ENCODE data around the gene NEGR1.

Gene NEGR1

DNA sequence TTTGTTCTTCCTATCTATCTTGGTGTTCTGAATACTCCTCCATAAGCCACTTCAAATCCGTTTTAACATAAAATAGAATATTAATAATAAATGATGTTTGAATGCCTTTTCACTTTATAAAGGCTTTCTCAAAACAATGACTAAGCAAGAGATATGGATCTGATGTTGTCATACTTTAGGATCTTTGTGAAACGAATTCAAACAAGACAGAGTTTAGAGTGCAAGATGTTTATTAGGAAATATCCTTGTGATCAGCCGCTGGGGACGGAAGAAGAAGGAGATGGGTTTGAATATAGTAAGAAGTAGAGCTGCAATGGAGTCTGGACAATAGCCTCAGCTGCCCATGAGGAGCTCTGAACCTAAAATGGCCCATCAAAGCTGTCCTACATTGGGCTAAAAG lies 351.8 kb downstream of the NEGR1 start:
- no peak overlapping the region for H3K9ac ChIP-seq
- no peak overlapping the region for H3K27ac ChIP-seq
- H3K4me3 ChIP-seq (IDR thresholded peaks at IDR 0.05; ENCODE audit: insufficient read depth, low read depth, low read length), result no peak overlapping the region
- no peaks in the 10 kb centered on the region for H3K4me1 ChIP-seq (ENCODE audit: low read depth, poor library complexity, severe bottlenecking)
- no peaks in the 10 kb centered on the region for H4K20me1 ChIP-seq (ENCODE audit: insufficient read depth)
- no peaks in the 10 kb centered on the region for H3K27me3 ChIP-seq (ENCODE audit: insufficient read depth, low read depth)
- no peaks in the 10 kb centered on the region for H3K79me2 ChIP-seq (ENCODE audit: insufficient read depth, low read depth)
- TF ChIP-seq CTCF (conservative IDR thresholded peaks at IDR 0.05; ENCODE audit: low read depth, low read length), result no peak
- H3K36me3 ChIP-seq (ENCODE audit: insufficient read depth), result no peaks in the 10 kb centered on the region
- no peak overlapping the region for H3K4me2 ChIP-seq
- H2AFZ ChIP-seq (ENCODE audit: low read depth), result no peak overlapping the region

GRCh38 chr1:71921935-71922559 lies 360.3 kb downstream of the NEGR1 start:
- no peaks in the 10 kb centered on the region for H3K4me1 ChIP-seq (ENCODE audit: low read depth, poor library complexity, severe bottlenecking)
- no peak overlapping the region for H2AFZ ChIP-seq (ENCODE audit: low read depth)
- no peak overlapping the region for H3K9ac ChIP-seq
- H3K36me3 ChIP-seq (ENCODE audit: insufficient read depth), result no peaks in the 10 kb centered on the region
- H3K27ac ChIP-seq, result no peak overlapping the region
- H3K79me2 ChIP-seq (ENCODE audit: insufficient read depth, low read depth), result no peaks in the 10 kb centered on the region
- no peak for TF ChIP-seq CTCF (conservative IDR thresholded peaks at IDR 0.05; ENCODE audit: low read depth, low read length)
- no peak overlapping the region for H3K4me2 ChIP-seq
- H4K20me1 ChIP-seq (ENCODE audit: insufficient read depth), result no peaks in the 10 kb centered on the region
- H3K27me3 ChIP-seq (ENCODE audit: insufficient read depth, low read depth), result no peaks in the 10 kb centered on the region
- no peak overlapping the region for H3K4me3 ChIP-seq (IDR thresholded peaks at IDR 0.05; ENCODE audit: insufficient read depth, low read depth, low read length)

- Histone ChIP-seq H3K79me2 (ENCODE audit: insufficient read depth, low read depth) (no peaks in the 10 kb centered on the region), H4K20me1 (ENCODE audit: insufficient read depth) (no peaks in the 10 kb centered on the region), H3K9ac (no peak overlapping the region), H3K27ac (no peak overlapping the region), H2AFZ (ENCODE audit: low read depth) (no peak overlapping the region), H3K4me2 (no peak overlapping the region), H3K4me3 (IDR thresholded peaks at IDR 0.05; ENCODE audit: insufficient read depth, low read depth, low read length) (no peak overlapping the region), H3K4me1 (ENCODE audit: low read depth, poor library complexity, severe bottlenecking) (no peaks in the 10 kb centered on the region), H3K36me3 (ENCODE audit: insufficient read depth) (no peaks in the 10 kb centered on the region), H3K27me3 (ENCODE audit: insufficient read depth, low read depth) (no peaks in the 10 kb centered on the region)
- no peak for TF ChIP-seq CTCF (conservative IDR thresholded peaks at IDR 0.05; ENCODE audit: low read depth, low read length)
Measured at GRCh38 chr1:71921204-71921603, 361.1 kb downstream of the NEGR1 start.

- TF ChIP-seq CTCF (conservative IDR thresholded peaks at IDR 0.05; ENCODE audit: low read depth, low read length), result no peak
Measured at GRCh38 chr1:71920556-71920955, 361.8 kb downstream of the NEGR1 start.

More at GRCh38 chr1:71920556-71920955, 361.8 kb downstream of the NEGR1 start:
- no peaks in the 10 kb centered on the region for H3K36me3 ChIP-seq (ENCODE audit: insufficient read depth)
- H3K9ac ChIP-seq, result no peak overlapping the region
- H2AFZ ChIP-seq (ENCODE audit: low read depth), result no peak overlapping the region
- no peaks in the 10 kb centered on the region for H3K4me1 ChIP-seq (ENCODE audit: low read depth, poor library complexity, severe bottlenecking)
- H3K27ac ChIP-seq, result no peak overlapping the region
- H3K4me3 ChIP-seq (IDR thresholded peaks at IDR 0.05; ENCODE audit: insufficient read depth, low read depth, low read length), result no peak overlapping the region
- no peaks in the 10 kb centered on the region for H3K27me3 ChIP-seq (ENCODE audit: insufficient read depth, low read depth)
- no peaks in the 10 kb centered on the region for H3K79me2 ChIP-seq (ENCODE audit: insufficient read depth, low read depth)
- no peak overlapping the region for H3K4me2 ChIP-seq
- H4K20me1 ChIP-seq (ENCODE audit: insufficient read depth), result no peaks in the 10 kb centered on the region

All from KMS-11 (cell line).